Stimulated activated CD4-positive, alpha-beta T cell treated with anti-CD3 and anti-CD28 coated beads, Interleukin-1b, Interleukin-23, amount 100 ng/mL, for 48 hours (primary cell): ENCODE measurements around the gene LARP1.

Experiments
- DNase-seq: peaks from one replicate; pipeline ENCODE4 v3.0.0-alpha.2; 2020

LARP1 gene

DNA sequence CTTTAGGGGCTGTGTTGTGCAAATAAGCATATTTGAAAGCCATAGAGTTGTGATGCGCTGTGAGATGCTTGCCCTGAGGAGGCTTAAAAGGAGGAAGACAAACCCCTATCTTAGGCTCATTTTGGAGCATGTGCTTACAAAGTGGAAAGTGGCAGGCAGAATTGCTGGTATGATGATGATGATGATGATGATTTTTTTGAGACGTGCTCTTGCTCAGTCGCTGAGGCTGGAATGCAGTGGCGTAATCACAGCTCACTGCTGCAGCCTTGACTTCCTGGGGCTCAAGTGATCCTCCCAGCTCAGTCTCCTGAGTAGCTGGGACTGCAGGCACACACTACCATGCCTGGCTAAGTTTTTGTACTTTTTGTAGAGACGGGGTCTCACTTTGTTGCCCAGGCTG, 104.9 kb downstream of the LARP1 start:
- DNase-seq, result peak; percentile 18

GRCh38 chr5:154860765-154861164, 105.6 kb downstream of the LARP1 start:
- DNase-seq, result no peak

GRCh38 chr5:154861946-154862345, 106.8 kb downstream of the LARP1 start:
- no peak for DNase-seq

DNA sequence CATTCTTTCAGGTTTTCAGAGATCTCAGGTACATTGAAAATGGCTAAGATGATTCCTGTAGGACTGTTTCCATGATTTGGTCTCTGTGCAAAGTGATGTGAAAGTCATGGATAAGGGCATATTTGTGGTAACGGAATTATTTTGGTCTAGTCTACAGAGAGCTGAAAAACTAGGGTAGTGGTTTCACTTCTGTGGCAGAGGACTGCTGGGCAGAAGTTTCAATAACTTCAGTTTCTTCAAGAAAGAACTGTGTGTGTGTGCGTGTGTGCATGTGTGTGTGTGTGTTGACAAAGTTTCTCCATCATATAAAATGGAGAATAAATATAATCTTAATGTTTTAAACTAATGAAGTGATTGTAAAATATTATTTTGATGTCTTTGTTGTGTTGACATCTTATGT, 107.6 kb downstream of the LARP1 start:
- DNase-seq, result no peak

DNA sequence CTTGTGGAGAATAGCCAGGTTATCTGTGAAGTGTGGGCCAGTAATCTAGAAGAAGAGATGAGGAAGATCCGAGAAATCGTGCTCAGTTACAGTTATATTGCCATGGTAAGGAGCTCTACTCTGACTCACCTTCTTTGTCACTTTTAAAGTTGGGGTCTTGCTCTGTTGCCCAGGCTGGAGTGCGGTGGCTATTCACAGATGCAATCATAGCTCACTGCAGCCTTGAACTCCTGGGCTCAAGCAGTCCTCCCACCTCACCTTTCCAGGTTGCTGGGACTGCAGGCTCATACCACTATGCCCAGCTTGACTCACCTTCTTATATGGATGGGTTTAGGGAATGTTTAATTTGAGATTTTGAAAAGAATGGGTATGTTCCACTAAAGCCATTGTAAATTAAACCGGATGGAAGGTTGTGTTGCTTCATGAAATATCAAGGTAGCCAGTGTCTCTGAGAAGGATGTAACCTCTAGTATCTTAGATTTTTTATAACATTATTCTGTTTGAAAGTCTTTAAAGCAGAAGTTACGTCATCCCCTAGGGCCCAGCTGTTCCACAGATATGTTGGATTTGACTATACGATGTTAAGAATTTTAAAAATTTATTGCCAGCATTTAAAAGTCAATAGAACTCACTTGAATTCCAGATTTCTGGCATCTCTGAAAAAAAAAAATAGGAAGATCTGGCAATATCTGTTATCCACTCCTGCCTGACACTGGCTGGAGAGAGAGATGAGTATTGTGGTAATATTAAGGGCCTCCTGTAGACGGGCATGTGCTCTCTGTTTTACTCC, 108.3 kb downstream of the LARP1 start:
- DNase-seq, result no peak

DNA sequence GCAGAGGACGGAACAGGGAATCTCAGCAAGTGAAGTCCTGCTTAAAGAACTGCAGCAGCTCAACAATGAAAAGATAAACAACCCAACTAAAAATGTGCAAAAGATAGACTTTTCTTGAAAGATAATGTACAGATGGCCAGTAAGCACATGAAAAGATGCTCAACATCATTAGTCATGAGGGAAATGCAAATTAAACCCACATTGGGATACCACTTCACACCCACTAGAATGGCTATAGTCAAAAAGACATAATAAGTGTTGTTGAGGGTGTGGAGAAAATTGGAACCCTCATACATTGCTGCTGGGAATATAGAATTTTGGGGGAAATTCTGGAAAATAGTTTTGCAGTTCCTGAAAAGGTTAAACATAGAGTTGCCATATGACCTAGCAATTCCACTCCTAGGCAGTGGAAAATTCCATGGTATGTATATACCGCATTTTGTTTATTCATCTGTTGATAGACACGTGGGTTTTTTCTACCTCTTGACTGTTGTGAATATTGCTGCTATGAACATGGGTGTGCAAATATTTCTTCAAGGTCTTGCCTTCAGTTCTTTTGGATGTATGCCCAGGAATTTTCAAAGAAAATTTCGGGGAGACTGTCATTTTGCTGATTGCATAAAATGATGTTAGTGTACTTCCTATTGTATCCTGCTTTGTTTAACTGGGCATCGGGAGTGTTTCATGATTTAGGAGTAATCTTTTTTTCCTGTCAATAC, 110.4 kb downstream of the LARP1 start:
- DNase-seq, result no peak

GRCh38 chr5:154866841-154867240, 111.7 kb downstream of the LARP1 start:
- no peak for DNase-seq
